NCI-H2196 treated with DMSO at 0.1 percent for 48 hours (cell line): ENCODE measurements around the gene ADO.
"Not testable (repeated sequence)": the region's sequence is repeated elsewhere in the genome, so short reads cannot be mapped to it uniquely, and the experiment has no call there.

ENCODE experiments used
- DNase-seq: peaks from one replicate; lab custom pipeline; 2025; ENCODE audit not compliant: unreplicated experiment; lab: John Stamatoyannopoulos, UW

The ADO gene

DNA sequence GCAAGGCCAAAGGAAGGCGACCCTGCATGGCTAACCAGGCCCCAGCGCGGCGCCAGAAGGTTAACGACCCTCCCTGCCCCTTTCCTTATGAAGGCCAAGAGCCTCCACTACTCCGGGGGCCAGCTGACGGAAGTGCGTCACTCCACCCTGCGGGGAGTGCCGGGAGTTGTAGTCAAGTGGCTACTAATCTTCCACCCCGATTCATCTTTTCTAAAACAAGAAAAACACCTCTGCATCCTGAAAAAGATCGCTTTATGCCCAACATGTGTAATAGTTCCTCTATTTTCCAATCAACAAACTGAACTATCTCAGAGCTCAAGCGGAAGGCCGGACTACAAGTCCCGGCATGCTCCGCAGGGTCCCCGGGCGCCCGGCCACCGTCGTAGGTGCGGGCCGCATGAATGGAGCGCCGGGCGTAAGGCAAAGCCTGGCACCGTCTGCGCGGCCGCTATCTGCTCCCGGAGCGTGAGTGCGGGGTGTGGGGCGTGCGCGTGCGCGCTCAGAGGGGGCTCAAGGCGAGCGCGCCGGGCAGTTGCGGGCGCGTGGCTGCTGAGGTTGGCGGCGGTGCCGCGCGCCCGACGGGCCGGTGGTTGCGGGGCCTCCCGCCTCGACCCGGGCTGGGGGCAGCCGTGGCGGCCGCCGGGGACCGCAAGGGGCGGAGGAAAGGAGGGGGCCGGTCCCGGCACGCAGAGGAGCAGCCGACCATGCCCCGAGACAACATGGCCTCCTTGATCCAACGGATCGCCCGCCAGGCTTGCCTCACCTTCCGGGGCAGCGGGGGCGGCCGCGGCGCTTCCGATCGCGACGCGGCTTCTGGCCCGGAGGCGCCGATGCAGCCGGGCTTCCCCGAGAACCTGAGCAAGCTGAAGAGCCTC lies at the start of gene ADO:
ADO (plus strand) TSS at position 365 of the 875 bp plus-strand sequence; CDS start at position 705, 340 bp downstream.
- DNase-seq, result peak; percentile 24

DNA sequence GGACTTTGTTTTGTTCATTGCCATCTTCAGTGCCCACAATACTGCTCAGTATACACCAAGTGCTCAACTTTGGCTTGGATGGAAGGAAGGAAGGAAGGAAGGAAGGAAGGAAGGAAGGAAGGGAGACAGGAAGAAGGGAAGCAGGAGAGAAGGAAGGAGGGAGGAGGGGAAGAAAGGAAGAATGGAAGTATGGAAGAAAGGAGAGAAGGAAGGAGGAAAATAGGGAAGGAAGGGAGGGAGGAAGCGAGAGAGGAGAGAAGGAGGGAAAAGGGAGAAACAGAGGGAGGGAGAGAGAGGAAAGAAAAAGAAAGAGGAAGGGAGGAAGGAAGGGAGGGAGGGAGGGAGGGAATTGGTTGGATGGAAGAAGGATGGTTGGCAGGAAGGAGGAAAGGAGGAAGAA lies 49.6 kb upstream of the ADO start:
- DNase-seq, result no peak

DNA sequence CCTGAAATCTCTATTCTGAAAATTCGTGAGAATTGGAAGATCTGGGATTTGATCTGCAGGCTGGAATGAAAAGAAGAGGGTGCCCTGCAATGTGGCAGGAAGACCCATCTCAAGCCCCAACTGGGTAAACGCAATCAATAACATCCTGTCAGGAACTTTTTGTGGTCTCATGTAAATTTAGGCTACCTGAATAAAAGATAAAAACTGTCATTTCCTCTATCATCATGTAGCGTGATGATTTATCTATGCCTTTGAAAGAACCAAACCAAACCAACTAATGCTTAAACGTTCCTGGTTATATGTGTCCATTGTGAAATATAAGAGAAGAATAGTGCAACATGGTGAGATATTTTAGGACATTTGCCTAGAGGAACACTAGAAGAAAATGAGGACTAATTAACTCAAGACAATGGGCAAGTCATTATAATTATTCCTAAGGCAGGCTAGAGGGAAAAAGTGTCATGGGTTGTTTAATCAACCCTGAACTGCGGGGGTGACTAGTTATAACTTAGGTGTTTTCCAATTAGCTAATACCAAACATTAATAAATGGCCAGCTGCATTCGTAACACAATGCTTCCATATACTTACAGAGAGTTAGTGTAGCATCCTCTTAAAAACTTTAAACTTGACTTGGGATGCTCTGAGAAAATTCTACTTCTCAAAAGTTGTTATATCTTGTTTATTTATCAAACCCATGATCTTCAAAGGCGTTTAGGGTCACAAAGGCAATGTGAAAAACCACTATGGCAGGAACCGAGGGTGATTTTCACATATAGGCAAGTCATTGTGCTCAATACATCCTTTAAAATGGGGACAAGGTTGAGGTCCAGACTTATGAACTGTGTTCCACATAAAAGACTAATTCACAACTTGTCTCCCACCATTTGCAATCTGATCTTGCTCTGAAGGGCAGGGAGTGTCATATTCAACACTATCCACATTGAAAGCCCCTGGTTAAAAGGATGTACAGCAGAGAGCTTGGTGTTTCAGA lies 48.6 kb upstream of the ADO start:
- no peak for DNase-seq

DNA sequence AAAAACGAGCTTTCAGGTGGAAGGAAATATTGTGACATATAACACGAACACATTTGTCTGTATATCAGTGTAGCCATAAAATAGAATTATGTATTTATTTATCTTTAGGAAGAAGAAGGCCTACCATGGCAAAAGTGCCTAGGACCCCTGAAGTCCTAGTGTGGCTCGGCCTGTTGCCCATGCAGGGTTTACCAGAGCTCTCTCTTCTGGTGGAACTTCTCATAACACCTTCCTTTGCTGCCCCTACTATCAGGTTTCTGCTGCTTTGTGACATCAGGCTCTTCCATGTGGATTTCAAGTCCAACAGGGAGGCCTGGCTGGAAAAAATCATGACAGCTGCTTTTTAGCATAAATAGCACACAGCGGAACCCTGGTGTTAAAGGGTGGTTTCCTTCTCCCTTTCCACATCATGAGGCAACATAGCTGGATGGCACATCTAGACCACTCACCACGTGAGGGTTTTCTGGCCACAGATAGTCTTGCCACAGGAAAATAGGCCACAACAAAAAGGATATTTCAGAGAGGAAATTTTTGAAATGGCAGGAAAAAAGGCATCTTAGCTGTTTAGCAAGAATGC lies 44.8 kb upstream of the ADO start:
- DNase-seq, result no peak

GRCh38 chr10:62760401-62760800 lies 44.1 kb upstream of the ADO start:
- no peak for DNase-seq

DNA sequence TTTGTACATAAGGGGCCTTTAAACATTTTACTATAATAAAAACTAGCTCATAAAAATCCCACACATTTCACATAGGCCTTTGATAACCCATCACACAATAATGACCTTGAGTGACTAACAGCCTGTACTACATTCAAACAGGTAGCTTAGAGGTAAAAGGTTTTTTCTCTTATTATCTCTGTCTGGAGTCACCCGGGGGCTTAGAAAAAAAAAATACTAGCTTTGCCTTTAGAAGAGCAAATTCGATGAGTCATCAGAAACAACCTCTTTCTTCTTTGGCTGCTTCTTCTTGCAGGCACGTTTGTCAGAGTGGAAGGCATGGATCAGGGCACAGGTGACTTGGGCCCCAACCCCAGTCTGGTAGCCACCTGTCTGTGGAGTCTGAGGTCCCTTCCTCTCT lies 43.4 kb upstream of the ADO start:
- no peak for DNase-seq

GRCh38 chr10:62763155-62763554 lies 41.4 kb upstream of the ADO start:
- DNase-seq, result no peak

- DNase-seq, result no peak
Observed at GRCh38 chr10:62764011-62764410, 40.5 kb upstream of the ADO start.

DNA sequence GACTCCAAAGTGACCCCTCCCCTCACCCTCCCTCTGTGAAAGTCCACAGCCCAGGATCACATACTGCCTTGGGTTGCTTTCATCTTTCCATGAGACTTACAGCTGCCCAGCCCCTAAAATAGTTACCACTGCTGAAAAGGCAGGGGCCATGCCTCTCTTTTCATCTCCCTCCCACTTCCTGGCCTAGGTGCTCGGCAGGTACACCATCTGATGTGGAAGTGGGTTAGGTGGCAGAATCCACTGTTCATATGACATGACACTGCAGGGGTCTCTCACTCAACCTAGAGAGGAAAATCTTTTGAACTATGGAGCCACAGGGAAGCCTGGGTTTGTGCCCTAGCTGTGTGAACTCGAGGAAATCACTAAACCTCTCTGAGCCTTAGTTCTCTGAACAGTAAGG lies 38.8 kb upstream of the ADO start:
- no peak for DNase-seq

GRCh38 chr10:62766386-62766785 lies 38.1 kb upstream of the ADO start:
- DNase-seq, result no peak

- no peak for DNase-seq
Observed at GRCh38 chr10:62769574-62770242, 34.8 kb upstream of the ADO start.

- no peak for DNase-seq
Observed at GRCh38 chr10:62772186-62772974, 32.1 kb upstream of the ADO start.

- DNase-seq, result no peak
Observed at GRCh38 chr10:62778125-62778524, 26.4 kb upstream of the ADO start.

GRCh38 chr10:62779487-62780248 lies 24.9 kb upstream of the ADO start:
- no peak for DNase-seq

- DNase-seq, result not testable (repeated sequence)
Observed at GRCh38 chr10:62784537-62784936, 20.0 kb upstream of the ADO start.

DNA sequence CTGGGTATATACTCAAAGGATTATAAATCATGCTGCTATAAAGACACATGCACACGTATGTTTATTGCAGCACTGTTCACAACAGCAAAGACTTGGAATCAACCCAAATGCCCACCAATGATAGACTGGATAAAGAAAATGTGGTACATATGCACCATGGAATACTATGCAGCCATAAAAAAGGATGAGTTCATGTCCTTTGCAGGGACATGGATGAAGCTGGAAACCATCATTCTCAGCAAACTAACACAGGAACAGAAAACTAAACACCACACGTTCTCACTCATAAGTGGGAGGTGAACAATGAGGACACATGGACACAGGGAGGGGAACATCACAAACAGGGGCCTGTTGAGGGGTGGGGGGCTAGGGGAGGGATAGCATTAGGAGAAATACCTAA lies 16.2 kb upstream of the ADO start:
- not testable (repeated sequence) for DNase-seq

DNA sequence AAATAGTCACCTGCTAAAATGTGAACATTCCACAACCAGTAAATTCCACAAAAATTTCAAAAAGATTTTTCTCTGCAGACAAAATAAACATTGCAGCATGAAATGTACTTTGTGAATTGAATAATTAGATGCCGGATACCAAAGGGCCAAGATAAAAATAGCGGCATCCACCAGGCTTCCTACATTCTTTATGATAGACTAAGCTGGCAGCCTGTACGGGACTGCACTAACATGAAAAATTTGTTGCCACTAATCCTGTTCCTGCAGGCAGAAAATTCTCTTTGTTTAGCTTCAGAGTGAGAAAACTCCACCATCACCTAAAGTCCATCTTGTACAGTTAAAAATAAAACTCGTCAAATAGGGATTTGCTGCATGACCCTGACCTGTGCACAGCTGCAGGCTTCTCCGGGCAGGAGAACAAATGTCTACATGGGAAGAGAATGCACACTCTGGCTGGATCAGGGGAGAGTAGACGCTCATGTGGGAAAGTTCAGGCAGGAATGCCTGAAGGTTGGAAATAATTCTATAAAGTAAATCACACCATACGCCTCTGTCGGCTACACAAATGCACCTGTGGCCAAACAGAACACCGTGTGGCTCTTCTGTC lies 15.6 kb upstream of the ADO start:
- DNase-seq, result no peak

- no peak for DNase-seq
Observed at GRCh38 chr10:62790019-62790555, 14.4 kb upstream of the ADO start.

- no peak for DNase-seq
Observed at GRCh38 chr10:62790571-62790970, 13.9 kb upstream of the ADO start.
